ENCODE measurements around the gene SERTAD2.

SERTAD2 gene

DNA sequence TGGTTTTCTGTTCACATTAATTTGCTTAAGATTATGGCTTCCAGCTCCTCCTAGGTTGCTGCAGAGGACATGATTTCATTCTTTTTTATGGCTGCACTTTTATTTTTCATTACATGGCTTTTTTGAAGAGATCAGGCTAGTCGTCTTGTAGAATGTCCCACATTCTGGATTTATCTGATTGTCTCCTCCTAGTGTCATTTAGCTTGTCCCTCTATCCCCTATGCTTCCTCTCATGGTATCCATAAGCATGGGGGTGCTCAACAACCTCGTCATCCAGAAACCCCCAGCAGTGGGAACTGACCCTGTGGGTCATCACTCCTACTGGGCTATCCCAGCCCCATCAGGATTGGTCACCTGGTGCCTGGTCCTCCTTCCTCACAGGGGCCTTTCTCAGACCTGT lies 49.6 kb downstream of the SERTAD2 start:
- H3K4me3 ChIP-seq (ENCODE audit: low read depth, low read length) = no peak overlapping the region
- TF ChIP-seq CTCF (IDR thresholded peaks at IDR 0.05; ENCODE audit: insufficient read depth, low read length, missing control alignments) = no peak
- ChIA-PET CTCF (interaction anchor here (1.2 kb wide), 1 partner anchor 81 kb away, joined by 3 read pairs; the partner anchor contains the start of gene AFTPH), POLR2A (no interaction called here)
- no peak for DNase-seq (ENCODE audit: low read depth, low spot score)

GRCh38 chr2:64602436-64602835 lies 51.3 kb downstream of the SERTAD2 start:
- no peak for TF ChIP-seq CTCF (IDR thresholded peaks at IDR 0.05; ENCODE audit: insufficient read depth, low read length, missing control alignments)
- CTCF ChIA-PET = no interaction called here
- no peak overlapping the region for H3K4me3 ChIP-seq (ENCODE audit: low read depth, low read length)
- POLR2A ChIA-PET = no interaction called here
- no peak for DNase-seq (ENCODE audit: low read depth, low spot score)

GRCh38 chr2:64601785-64602391 lies 51.8 kb downstream of the SERTAD2 start:
- H3K4me3 ChIP-seq (ENCODE audit: low read depth, low read length) = no peak overlapping the region
- no peak for DNase-seq (ENCODE audit: low read depth, low spot score)
- TF ChIP-seq CTCF (IDR thresholded peaks at IDR 0.05; ENCODE audit: insufficient read depth, low read length, missing control alignments) = no peak
- ChIA-PET CTCF (interaction anchor here (1.4 to 7.6 kb wide), 2 partner anchors 9 to 15 kb away, joined by 3 to 44 read pairs; no protein-coding TSS in a partner anchor), POLR2A (no interaction called here)

DNA sequence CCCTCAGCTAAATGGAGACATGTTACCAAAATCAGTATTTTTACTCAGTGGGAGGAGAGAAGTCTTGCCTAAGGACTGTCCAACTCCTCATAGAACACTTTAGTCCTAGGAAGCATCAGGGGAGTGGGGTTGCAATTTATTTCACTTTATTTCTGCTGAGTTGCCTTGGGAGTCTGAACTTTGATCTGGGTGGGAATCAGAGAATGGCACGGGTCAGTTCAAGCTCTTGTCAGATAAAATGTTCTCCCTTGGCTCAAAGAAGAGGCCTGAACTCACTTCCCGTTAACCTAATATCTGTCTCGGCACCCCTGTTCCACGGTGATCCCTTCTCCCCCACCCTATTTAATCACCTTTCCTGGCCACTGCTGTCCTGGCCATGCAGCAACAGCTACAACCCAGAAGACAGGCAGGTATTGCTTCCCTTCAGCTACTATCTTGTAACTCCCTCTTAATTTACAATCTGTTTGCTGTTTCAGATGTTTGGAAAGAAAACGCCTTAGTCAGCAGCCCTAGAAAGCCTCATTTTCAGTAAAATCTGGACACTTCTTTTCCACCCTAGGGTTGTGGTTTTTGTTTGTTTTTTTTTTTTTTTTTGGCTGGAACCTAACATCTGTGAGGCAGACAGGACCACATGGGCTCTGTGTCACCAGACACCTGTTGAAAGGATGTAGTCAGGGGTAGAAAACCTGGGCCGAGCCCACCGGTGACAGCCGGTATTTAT lies 52.5 kb downstream of the SERTAD2 start:
- no peak overlapping the region for H3K4me3 ChIP-seq (ENCODE audit: low read depth, low read length)
- no peak for DNase-seq (ENCODE audit: low read depth, low spot score)
- CTCF ChIA-PET = interaction anchor here (1.2 to 7.6 kb wide), 4 partner anchors 8 to 15 kb away, joined by 3 to 44 read pairs (median 4); no protein-coding TSS in a partner anchor
- POLR2A ChIA-PET = no interaction called here
- TF ChIP-seq CTCF (IDR thresholded peaks at IDR 0.05; ENCODE audit: insufficient read depth, low read length, missing control alignments) = no peak

DNA sequence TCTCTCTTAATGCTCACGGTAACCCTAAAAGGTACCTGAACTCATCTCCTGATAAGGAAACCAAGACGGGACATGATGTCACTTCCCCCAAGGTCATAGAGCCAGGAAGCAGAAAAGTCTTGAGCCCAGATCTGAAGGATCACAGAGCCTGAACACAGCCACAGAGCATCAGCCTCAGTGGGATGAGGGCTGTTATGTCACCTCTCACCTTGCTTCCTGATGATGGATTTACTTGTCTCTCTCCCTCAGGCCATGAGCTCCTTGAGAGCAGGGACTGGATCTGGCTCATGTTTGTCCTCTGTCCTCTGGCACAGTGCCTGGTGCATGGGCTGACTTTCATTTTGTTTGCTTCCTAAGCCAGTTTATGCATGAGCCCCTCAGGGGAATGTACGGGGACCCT lies 54.2 kb downstream of the SERTAD2 start:
- ChIA-PET POLR2A (no interaction called here), CTCF (interaction anchor here (1.3 to 7.6 kb wide), 4 partner anchors 10 to 273 kb away, joined by 3 to 44 read pairs (median 7); no protein-coding TSS in a partner anchor)
- no peak overlapping the region for H3K4me3 ChIP-seq (ENCODE audit: low read depth, low read length)
- TF ChIP-seq CTCF (IDR thresholded peaks at IDR 0.05; ENCODE audit: insufficient read depth, low read length, missing control alignments) = no peak
- DNase-seq (ENCODE audit: low read depth, low spot score) = no peak

GRCh38 chr2:64598226-64598625 lies 55.5 kb downstream of the SERTAD2 start:
- ChIA-PET POLR2A (interaction anchor here (0.8 kb wide), 1 partner anchor 240 kb away, joined by 4 read pairs; no protein-coding TSS in a partner anchor), CTCF (interaction anchor here (1.3 to 7.6 kb wide), 5 partner anchors 10 to 275 kb away, joined by 3 to 44 read pairs (median 8); no protein-coding TSS in a partner anchor)
- no peak overlapping the region for H3K4me3 ChIP-seq (ENCODE audit: low read depth, low read length)
- no peak for DNase-seq (ENCODE audit: low read depth, low spot score)
- no peak for TF ChIP-seq CTCF (IDR thresholded peaks at IDR 0.05; ENCODE audit: insufficient read depth, low read length, missing control alignments)
